GM19467 (cell line): ENCODE data around the gene PIEZO2.

Source experiments
- ATAC-seq: cut with Tn5 transposase; IDR thresholded peaks from one replicate; pipeline ENCODE4 v1.9.1; 2021; ENCODE audit warnings: mild to moderate bottlenecking, moderate library complexity; ENCODE audit not compliant: unreplicated experiment

Gene PIEZO2

DNA sequence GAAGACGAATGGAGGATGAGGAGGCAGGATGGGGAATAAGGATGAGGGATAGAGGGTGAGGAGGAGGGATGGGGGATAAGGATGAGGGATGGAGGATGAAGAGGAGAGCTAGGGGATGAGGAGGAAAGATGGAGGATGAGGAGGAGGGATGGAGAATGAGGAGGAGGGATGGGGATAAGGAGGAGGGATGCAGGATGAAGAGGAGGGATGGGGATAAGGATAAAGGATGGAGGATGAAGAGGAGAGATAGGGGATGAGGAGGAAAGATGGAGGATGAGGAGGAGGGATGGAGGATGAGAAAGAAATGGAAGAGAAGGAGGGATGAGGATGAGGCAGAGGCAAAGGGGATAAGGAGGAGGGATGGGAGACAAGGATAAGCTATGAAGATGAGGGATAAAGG, 393.5 kb downstream of the PIEZO2 start:
- no peak for ATAC-seq

DNA sequence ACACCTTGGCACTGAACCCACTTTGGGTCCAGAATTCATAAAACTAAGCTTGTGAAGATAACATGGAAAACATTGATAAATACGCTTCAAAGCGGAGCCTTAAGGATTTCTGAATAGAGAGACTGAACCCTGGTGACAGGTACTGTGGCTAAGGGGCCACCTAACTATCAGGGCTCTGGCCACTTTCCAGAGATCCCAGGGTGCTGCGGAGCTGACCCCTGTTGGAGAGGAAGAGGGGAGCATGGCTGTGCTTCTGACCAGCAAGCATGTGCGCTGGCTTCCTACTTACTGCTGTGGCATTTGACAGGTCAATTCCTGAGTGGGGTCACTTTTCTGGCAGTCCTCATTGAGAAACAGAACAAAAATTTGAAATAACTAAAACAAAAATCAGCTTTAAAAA, 395.2 kb downstream of the PIEZO2 start:
- ATAC-seq: no peak

DNA sequence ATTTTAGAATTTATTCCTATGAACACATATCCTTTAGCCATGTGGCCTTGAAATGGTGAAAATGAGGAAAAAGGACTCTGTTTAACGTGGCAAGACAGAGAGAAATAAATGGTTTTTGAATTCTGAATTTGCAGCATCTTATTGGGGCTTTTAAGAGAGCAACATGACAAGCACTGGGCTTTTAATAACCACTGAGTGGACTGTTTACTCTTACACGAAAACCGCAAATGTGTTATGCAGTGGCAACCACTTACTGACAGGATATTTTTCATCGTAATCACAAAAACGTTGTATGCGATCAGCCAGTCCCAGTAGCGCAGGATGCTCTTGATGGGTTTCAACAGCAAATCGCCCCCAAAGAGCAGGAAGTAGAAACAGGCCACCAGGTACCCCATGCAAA, 397.0 kb downstream of the PIEZO2 start:
- ATAC-seq: no peak

DNA sequence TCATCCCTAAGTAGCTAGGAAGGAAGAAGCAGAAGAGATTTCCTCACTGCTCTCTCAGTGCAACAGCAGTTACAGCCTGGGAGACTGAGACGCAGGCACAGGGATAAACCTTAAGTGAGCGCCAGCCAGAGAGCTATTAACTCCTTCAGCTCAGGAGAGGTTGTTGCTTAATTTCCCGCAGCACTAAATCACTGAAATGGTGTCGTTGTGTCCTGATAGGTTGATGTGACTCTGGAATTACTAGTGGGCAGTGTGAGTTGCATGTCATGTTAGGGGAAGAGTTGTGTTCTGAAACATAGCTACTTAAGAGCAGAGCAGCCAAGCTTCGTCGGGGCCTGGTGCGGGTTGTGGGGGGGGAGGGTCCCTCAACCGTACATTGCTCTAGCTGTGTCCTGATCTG, 397.7 kb downstream of the PIEZO2 start:
- no peak for ATAC-seq

DNA sequence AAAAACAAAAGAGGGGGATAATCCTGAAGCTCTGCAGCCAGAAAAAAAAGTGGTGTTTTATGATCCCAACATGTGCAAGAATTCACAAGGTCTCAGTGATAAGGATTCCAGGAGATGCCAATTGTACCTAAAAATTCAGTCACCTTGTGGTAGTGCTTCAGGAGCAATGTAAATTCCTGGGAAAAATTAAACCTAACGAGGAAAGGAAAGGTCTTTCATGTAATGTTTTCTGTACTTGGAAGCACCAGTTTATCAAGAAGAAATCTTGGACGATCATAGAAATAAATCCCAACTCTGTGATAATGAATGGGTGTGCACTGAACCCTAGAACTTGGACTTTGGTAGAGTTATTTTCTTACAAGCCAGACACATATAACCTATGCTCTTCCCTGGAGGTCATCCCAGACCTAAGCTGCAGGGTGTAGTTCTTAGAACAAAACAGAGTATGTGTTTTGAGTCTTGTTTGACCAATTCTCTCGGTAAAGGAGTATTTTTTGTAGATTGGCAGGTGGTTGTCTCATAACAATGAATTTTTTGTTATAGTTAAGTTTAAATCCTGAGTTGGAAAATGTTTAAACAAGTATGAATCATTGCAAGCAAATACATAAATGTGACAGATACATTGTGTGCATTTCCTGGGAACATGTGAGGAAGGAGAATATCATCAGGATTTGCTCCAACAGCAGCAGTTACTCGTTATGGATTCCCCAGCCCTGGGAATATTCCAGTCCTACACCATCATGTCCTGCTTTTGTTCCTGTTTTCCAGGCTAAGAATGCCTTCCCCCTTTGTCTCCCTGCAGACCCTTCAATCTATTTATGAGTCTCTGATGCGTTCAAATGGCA, 399.0 kb downstream of the PIEZO2 start:
- no peak for ATAC-seq

DNA sequence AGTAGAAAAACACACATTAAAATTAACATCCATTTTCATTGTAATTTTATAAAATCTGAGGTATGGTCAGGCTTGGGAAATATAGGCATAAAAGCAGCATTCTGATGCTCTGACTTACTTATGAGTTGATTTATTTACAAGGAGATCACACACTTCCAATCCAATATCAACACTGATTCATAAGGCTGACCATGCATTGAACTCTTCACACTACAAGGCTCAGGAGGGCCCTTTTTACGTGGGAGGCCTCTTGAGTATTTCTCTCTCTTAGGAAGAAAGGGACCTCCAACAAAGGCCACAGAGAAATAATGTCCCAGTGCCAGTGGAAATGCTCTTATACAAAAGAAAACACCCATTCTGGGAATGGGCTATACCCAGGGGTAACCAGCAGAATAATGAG, 400.7 kb downstream of the PIEZO2 start:
- no peak for ATAC-seq

DNA sequence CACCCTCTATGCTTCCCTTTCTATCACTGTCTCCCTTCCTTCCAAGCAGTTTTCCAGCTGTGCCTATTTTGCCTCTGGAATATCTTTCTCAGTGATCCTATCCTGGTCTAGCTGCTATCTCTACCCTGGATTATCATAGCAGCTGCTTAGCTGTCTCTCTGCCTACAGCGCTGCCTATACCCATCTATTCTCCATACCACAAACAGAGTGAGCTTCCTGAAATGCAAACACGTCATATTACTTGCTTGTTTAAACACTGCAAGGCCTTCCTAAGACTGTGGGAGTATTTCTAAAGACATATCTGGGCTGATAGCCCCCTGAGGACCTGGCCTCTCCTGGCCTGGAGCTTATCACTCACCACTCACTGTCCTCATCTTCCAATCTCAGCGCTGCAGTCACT, 403.4 kb downstream of the PIEZO2 start:
- no peak for ATAC-seq

DNA sequence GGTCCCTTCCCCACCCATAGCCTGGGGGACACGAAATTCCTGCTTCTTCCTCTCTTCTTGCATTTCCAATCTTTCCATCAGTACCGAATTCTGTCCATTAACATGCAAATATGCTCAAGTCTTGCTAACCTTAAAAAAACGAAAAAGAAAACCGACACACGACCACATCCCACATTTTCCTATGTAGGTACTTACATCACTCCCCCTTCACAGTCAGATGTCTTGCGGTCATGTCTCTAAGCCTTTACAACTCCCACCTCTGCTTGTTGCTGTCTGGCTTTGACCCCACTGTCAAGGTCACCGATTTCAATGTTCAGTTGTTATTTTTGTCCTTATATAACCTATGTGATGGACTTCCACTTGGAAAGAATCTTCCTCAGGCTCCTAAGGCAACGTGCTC, 404.1 kb downstream of the PIEZO2 start:
- no peak for ATAC-seq

DNA sequence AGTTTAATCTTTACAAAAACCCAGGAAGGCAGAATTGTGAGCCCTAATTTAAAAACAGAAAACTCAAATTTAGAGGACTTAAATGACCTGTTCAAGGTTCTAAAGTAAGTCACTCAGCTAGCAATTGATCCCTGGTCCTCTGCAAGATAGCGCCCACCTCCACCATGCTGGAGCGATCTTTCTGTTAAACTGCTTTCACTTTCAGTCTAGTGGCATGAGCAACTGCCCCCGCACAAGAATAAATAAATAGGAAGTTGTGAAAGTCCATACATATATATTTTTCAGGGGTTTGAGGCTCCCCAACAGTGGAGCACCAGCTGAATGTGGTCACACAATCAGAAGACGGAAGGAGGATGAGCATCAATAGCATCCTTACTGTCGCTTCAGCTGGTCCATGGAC, 405.6 kb downstream of the PIEZO2 start:
- no peak for ATAC-seq

DNA sequence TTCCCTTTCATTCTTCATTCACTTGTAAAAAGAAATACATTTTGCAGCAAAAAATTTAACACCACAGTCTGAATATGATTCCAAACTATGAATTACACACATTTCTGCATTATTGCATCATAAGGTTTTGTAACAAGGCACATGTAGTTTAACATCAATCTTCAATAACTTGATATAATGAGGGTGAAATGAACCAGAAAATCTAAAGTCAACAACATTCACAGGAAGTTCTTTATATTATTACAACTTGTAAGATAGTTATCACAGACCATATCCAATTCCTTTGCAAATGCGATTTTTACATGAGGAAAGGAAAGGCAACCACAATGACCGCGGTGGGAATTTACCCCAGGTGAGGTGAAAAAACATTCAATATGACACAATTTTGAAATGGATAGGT, 410.2 kb downstream of the PIEZO2 start:
- ATAC-seq: no peak

DNA sequence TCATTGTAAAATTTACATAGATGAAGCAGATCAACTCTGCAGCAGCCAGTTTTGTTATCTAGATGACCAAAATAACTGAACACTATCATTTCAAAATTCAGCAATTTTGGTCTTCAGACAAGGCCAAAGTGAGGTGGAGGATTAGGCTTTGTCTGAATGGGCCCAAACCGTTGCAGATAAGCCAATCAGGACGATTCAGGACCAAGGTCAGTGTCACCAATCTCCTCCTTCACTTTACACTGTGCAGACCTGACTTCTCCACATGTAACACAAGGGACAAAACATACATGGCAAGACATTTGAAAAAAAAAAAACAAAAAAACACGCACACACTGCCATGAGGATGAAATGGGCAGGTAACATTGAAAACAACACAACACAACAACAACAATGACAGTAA, 412.4 kb downstream of the PIEZO2 start:
- ATAC-seq: no peak

DNA sequence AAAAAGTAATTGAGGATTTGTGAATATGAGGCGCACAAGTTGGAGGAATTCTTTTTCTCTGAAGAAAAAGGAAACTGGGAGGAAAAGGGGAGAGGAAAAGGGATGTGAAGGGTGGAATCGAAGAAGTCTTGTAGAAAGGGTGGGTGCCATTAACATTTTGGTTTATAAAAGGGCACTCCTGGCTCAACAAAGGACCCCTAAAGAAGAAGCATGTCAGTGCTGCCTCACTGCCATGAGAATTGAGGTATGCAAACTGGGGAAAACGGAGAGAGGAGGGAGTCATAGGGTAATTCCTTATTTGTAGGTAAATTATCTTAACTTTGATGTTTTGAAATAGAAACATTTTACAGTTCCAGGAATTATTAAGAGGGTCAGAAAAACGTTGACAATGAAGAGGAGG, 416.4 kb downstream of the PIEZO2 start:
- ATAC-seq: no peak

DNA sequence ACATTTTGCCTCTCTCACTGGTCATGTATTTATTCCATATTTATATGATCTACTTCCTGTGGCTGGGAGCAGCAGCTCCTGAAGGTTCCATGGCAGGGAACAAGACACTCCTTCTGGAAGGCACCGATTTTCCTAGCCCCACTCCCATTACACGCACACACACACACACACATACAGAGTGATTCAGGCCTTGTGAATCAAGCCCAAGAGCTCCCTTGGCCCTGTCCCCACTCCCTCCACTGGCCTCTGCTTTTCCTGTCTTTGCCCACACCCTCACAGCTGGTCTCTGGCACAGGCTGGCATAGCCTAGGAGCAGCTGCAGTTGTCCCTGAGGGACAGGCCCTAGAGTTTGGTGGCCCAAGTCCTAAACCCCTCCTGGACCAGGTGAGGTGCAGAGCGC, 421.9 kb downstream of the PIEZO2 start:
- no peak for ATAC-seq

DNA sequence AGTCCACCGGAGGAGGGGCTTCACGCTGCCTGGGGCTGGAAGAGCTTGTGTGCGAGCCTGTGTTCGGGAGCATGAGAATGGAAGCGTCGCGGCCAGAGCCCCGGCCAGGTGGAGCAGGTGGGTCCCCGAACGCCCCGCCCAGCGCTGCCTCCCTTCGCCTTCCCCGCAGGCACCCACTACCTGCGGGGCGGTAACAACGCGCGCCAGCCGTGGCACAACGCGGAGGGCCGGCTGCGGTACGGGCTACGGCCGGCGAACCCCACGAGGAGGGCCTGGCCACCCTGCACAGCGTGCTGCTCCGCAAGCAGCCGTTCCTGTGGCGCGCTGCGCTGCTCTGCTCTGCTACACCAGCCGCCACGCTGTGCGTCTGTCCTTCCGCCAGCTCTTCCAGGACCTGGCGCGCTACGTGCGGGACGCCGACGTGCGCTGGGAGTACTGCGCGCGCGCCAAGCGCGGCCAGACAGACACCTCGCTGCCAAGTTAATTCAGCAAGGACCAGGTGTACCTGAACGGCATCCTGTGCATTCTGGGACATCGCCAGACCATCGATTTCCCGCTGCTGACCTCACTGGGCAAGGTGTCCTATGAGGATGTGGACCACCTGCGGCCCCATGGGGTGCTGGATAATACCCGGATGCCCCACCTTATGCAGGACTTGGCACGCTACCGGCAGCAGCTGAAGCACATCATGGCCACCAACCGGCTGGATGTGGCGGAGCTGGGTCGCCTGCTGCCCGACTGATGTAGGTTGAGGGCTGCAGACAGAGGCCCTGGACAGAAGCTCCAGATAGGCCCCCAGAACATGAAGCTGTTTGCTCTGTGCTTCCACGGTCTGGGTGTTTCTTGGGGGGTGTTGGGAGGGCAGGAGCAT, 422.9 kb downstream of the PIEZO2 start:
- ATAC-seq: no peak

DNA sequence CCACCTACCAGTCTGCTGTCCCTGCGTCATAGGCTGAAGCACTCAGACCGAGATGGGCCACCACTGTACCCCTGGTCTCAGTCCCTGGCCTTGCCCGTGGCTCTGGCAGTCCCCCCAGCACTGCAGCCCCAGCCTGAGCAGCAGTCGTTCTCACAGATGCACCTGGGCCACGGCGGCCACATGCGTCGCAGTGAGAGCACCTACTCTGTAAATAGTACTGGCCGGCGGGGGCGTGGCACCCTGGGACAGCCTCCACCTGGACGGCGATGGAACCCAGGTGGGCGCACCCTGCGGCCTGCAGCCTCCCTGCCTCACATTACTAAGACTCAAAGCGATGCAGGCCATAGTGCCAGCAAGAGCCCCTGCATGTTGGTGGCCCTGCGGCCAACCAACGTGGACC, 424.7 kb downstream of the PIEZO2 start:
- no peak for ATAC-seq

DNA sequence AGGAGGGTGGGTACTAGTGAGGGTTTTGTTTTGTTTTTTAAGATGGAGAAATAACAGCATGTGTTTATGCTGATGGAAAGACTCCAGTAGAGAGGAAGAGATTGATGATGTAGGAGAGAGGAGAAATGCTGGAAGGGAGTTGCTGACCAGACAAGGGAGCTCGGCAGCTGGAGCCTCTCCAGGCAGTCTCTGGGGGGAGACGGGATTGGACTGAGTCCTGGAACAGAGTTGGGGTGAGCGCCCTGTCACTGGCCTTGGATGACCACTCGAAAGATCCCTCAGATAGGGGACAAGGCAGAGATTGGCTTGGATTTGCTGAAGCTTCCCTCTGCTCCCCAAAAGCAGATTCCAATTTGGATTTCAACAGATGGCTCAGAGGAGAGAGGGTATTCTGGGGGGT, 425.9 kb downstream of the PIEZO2 start:
- no peak for ATAC-seq

DNA sequence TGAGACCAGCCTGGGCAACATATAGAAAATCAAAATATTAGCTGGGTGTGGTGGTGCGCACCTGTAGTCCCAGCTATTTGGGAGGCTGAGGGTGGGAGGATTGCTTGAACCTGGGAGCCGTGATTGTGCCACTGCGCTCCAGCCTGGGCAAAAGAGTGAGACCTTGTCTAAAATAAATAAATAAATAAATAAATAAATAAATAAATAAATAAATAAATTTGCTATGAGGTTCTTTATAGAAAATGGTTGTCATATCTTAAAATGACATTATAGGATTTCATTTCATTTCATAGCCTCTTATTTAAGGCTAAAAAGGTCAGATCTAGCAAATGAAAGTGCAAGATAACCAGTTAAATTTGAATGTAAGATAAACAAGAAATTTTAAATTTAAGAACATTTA, 430.6 kb downstream of the PIEZO2 start:
- no peak for ATAC-seq

DNA sequence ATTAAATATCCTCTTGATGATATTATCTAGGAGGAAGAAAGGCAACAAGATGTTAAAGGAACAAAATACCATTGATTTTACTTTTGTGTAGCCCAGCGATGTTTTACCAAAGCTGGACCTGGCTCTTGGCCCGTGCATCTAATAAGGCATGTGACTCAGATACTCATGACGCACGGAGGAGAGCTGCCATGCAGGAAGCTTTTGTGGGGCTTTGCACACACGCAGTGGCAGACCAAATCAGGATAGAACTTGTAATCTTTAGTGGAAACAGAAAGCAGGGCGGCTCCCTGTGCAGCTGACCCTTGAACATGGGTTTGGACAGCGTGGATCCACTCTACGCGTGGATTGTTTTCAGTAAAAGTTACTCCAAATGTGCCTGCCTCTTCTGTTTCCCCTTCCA, 433.6 kb downstream of the PIEZO2 start:
- ATAC-seq: no peak

DNA sequence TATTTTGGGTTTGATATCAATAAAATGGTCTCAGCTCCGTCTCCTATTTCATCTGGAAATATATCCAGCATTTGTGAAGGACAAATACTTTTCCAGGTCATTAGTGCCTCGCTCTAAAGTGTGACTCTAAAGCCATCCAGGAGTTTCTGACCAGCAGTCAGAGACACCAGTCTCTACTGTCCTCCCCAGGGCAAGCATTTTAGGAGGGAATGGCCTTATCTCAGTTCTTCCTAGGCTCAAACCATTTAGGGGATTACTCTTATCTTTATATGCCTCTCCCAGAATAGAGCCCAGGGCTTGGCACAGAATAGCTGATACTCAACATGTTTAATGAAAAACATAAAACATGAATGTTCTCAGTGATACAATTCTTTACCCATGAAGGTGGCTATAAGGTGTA, 436.0 kb downstream of the PIEZO2 start:
- ATAC-seq: no peak

DNA sequence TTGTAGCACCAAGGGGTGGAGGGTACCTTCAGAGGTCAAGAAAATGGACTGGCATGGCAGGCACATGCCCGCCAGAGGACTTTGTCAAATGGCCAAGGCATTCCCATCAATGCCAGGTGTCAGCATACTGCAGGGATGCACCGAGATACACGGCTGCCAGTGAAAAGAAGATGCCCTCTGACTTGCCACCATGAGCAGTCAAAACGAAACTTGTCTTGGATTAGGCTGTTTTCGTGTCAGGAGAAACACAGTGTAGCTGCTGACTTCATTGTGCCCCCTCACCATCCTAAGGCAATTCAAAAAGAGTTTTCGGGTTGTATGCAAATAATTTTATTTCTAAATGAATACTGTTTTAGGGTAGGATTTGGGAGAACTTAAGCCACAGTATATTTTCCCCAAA, 442.1 kb downstream of the PIEZO2 start:
- no peak for ATAC-seq

DNA sequence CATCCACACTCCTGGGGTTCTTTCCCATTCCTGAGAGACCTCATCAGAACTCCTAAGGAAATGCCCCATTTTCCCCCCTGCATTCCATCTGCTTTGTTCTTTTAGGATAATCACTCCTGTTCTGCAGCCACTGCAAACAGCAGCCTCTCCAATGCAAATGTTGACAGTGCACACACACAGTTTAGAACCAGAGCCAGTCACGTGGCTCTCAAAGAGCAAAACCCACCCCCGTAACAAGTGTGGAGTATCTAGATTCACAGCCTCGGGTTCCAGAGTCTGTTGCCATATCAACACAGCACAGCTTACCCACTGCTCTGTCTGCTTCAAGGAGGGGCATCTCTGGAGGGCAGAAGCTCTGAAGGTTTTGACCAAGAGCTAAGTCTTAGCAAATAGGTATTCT, 443.6 kb downstream of the PIEZO2 start:
- no peak for ATAC-seq

DNA sequence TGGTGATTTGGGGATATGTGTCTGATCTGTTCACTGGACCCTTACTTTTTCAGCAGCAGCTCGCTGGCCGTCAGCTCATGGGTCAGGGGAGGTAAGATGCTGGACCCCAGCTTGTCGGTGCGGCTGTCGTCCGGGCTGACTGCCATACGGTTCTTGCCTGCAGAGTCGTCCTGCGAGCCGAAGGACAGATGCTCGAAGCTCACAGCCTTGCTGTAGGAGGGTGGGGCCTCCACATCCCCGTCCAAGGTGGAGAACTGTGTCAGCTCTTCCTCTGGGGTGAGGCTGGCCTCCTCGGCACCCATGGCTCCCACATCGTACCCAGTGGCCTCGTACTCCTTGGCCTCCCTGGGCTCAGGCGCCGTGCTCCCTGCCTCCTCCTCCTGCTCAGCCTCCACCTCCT, 444.1 kb downstream of the PIEZO2 start:
- ATAC-seq: no peak
